Activated CD4-positive, alpha-beta T cell treated with anti-CD3 and anti-CD28 coated beads for 36 hours (primary cell): Measurements from ENCODE around the gene PEX1. TPM values are rescaled to one million over a fixed set of nuclear protein-coding genes. Genes with fewer than 3 reads are reported as not detected.
"Not testable (repeated sequence)": the region's sequence is repeated elsewhere in the genome, so short reads cannot be mapped to it uniquely, and the experiment has no call there.

Experiments used
- ATAC-seq: fragments of 200-7000 bp; cut with Tn5 transposase; one replicate; pipeline ENCODE4 v1.10.0; 2021; ENCODE audit warnings: mild to moderate bottlenecking, moderate library complexity
- CTCF ChIA-PET: fragments of 350-600 bp; sonication (Branson Sonifier 250); formaldehyde crosslinking; loops from one replicate; lab custom pipeline; 2021; ENCODE audit warnings: antibody characterized with exemption; lab: Charles Lee
- POLR2A ChIA-PET: fragments of 350-600 bp; sonication (Branson Sonifier 250); formaldehyde crosslinking; loops from one replicate; lab custom pipeline; 2021; ENCODE audit warnings: antibody characterized with exemption, inconsistent platforms; lab: Charles Lee
- DNase-seq: peaks from one replicate; pipeline ENCODE4 v3.0.0-alpha.2; 2020
- H3K27ac Mint-ChIP-seq: one replicate; pipeline ENCODE4 v1.8.0; 2021; ENCODE audit warnings: mixed read lengths
- H3K27me3 Mint-ChIP-seq: one replicate; pipeline ENCODE4 v1.8.0; 2021; ENCODE audit warnings: mixed read lengths
- H3K36me3 Mint-ChIP-seq: one replicate; pipeline ENCODE4 v1.8.0; 2021; ENCODE audit warnings: low read depth, mixed read lengths
- H3K4me1 Mint-ChIP-seq: one replicate; pipeline ENCODE4 v1.8.0; 2021; ENCODE audit warnings: mixed read lengths
- H3K4me3 Mint-ChIP-seq: one replicate; pipeline ENCODE4 v1.8.0; 2021; ENCODE audit warnings: mild to moderate bottlenecking, moderate library complexity, mixed read lengths
- H3K9me3 Mint-ChIP-seq: one replicate; pipeline ENCODE4 v1.8.0; 2021; ENCODE audit warnings: low read depth, mixed read lengths
- intact Hi-C, 2 experiments: fragments of 100-400 bp; cut with DNase I in 1 of 2; cut with micrococcal nuclease in 1 of 2; formaldehyde crosslinking; loops; one replicate each; pipeline versions ENCODE4 v1.14.2 to v1.15.1; 2022 to 2024; cut with DNase I, micrococcal nuclease
- total RNA-seq, 2 experiments: library from RNA; stranded (reverse); gene quantifications; one replicate each; pipeline ENCODE4 v1.2.3, GENCODE V29; 2021

Gene PEX1
- total RNA-seq, 2 experiments from 2014 or later, result 14.7 to 16.0 TPM

DNA sequence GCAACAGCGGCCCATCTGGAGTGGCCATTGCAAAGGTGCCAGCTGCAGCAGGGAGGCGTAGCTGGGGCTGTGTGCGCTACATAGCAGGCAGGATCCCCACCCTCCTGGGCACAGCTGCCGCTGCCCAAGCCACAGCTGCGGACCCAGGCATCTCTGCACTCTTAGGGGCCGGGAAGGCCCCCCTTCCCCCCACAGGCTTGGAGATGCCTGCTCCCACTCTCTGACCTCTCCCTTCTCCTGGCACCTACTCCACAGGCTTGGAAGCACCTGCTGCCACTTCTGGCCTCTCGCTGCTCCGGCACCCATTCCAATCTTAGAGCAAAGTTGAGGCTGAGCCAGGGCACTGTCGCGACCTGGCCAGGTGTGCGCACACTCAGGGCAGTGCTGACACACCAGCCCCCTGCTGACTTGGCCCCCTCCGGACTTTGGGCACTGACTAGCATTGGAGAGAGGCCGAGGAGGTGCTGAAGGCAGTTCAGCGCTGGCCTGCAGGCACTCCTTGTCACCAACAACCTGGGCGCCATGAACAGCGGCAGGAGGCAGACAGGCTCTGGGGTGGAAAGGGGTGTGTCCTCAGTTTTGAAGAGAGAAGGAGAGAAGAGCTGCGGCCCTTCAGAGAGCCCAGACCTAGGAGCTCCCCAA, 18.7 kb upstream of the PEX1 start:
- intact Hi-C loops, result no loop called here
- no peak overlapping the region for H3K27ac Mint-ChIP-seq
- no peaks in the 10 kb centered on the region for H3K4me1 Mint-ChIP-seq
- ChIA-PET POLR2A (no interaction called here), CTCF (no interaction called here)
- H3K9me3 Mint-ChIP-seq, result no peaks in the 10 kb centered on the region
- ATAC-seq (no peak), DNase-seq (no peak)
- no peak overlapping the region for H3K4me3 Mint-ChIP-seq
- no peaks in the 10 kb centered on the region for H3K27me3 Mint-ChIP-seq
- H3K36me3 Mint-ChIP-seq, result no peaks in the 10 kb centered on the region

DNA sequence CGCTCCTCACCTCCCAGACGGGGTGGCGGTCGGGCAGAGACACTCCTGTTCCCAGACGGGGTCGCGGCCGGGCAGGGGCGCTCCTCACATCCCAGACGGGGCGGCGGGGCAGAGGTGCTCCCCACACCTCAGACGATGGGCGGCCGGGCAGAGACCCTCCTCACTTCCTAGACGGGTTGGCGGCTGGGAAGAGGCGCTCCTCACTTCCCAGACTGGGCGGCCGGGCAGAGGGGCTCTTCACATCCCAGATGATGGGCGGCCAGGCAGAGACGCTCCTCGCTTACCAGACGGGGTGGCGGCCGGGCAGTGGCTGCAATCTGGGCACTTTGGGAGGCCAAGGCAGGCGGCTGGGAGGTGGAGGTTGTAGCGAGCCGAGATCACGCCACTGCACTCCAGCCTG, 16.8 kb upstream of the PEX1 start:
- H3K9me3 Mint-ChIP-seq, H3K4me3 Mint-ChIP-seq, ATAC-seq, H3K36me3 Mint-ChIP-seq, DNase-seq, POLR2A ChIA-PET, CTCF ChIA-PET, intact Hi-C loops, H3K27ac Mint-ChIP-seq, H3K4me1 Mint-ChIP-seq, H3K27me3 Mint-ChIP-seq: not testable (repeated sequence)

DNA sequence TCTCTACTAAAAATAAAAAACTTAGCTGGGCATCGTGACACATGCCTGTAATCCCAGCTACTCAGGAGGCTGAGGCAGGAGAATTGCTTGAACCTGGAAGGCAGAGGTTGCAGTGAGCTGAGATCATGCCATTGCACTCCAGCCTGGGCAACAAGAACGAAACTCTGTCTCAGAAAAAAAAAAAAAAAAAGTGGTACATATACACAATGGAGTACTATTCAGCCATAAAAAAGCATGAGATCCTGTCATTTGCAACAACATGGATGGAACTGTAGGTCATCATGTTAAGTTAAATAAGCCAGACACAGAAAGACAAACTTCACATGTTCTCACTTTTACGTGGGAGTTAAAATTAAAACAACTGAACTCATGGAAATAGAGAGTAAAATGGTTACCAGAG, 15.2 kb upstream of the PEX1 start:
- H3K27ac Mint-ChIP-seq, DNase-seq, H3K36me3 Mint-ChIP-seq, H3K4me1 Mint-ChIP-seq, CTCF ChIA-PET, H3K4me3 Mint-ChIP-seq, H3K9me3 Mint-ChIP-seq, intact Hi-C loops, H3K27me3 Mint-ChIP-seq, ATAC-seq: not testable (repeated sequence)
- POLR2A ChIA-PET, result interaction anchor here (0.6 kb wide), 1 partner anchor 54 kb away, joined by 3 read pairs; no protein-coding TSS in a partner anchor

DNA sequence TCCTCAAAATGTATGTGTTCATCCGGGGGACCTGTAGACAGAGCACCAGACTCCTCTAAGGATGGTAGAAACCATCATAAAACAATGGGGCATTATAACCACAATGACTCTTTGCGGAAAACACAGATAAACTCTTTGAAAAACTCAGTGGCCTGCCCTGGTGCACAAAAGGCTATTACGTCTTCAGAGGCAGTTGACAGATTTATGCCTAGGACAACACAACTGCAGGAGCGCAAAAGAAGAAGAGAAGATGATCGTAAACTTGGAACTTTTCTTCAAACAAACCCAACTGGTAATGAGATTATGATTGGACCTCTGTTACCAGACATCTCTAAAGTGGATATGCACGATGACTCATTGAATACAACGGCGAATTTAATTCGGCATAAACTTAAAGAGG, 6.3 kb upstream of the PEX1 start:
- H3K4me1 Mint-ChIP-seq, result peaks cover 25% of the 10 kb centered on the region
- H3K27me3 Mint-ChIP-seq, result no peaks in the 10 kb centered on the region
- peaks cover 43% of the 10 kb centered on the region for H3K36me3 Mint-ChIP-seq
- no peaks in the 10 kb centered on the region for H3K9me3 Mint-ChIP-seq
- DNase-seq (no peak), ATAC-seq (no peak)
- H3K4me3 Mint-ChIP-seq, result no peak overlapping the region
- POLR2A ChIA-PET, result no interaction called here
- peak overlapping the region; percentile 55 for H3K27ac Mint-ChIP-seq
- CTCF ChIA-PET, result no interaction called here
- intact Hi-C loops, result no loop called here

GRCh38 chr7:92528958-92529264, 591 bp upstream of the PEX1 start:
- CTCF ChIA-PET, result interaction anchor here (0.5 to 2.7 kb wide), 14 partner anchors 9 to 589 kb away, joined by 3 to 13 read pairs (median 4); partner anchors contain the start of genes CYP51A1 and GATAD1
- DNase-seq (no peak), ATAC-seq (no peak)
- H3K27ac Mint-ChIP-seq, result peak overlapping the region; percentile 93
- no peaks in the 10 kb centered on the region for H3K27me3 Mint-ChIP-seq
- H3K4me1 Mint-ChIP-seq, result peaks cover 33% of the 10 kb centered on the region
- intact Hi-C loops, result loop anchor here (1.0 to 5.0 kb wide), 17 partner anchors 60 to 1473 kb away; partner anchors contain the start of genes AKAP9 (in 2 of the 2), VPS50 (in 2 of the 2), ANKIB1 (in 1 of the 2) and BET1 (in 1 of the 2)
- H3K36me3 Mint-ChIP-seq, result peaks cover 21% of the 10 kb centered on the region
- H3K4me3 Mint-ChIP-seq, result peak overlapping the region; percentile 90
- H3K9me3 Mint-ChIP-seq, result no peaks in the 10 kb centered on the region
- POLR2A ChIA-PET, result interaction anchor here (0.6 to 1.4 kb wide), 8 partner anchors 11 to 648 kb away, joined by 3 to 11 read pairs (median 4); partner anchors contain the start of genes ANKIB1, CYP51A1, GATAD1 and KRIT1

GRCh38 chr7:92527300-92528187, 776 bp downstream of the PEX1 start:
- ChIA-PET POLR2A (interaction anchor here (0.8 to 1.4 kb wide), 5 partner anchors 12 to 282 kb away, joined by 4 to 11 read pairs (median 7); partner anchors contain the start of genes ANKIB1, FAM133B, GATAD1 and KRIT1), CTCF (interaction anchor here (0.8 to 2.7 kb wide), 6 partner anchors 11 to 305 kb away, joined by 3 to 13 read pairs (median 6); partner anchors contain the start of genes ANKIB1, GATAD1 and KRIT1)
- Mint-ChIP-seq H3K36me3 (peaks cover 12% of the 10 kb centered on the region), H3K4me3 (peak overlapping the region; percentile 90), H3K27me3 (no peaks in the 10 kb centered on the region), H3K27ac (peak overlapping the region; percentile 92), H3K9me3 (no peaks in the 10 kb centered on the region), H3K4me1 (peaks cover 29% of the 10 kb centered on the region)
- intact Hi-C loops, result loop anchor here (1.0 to 5.0 kb wide), 17 partner anchors 61 to 1475 kb away; partner anchors contain the start of genes AKAP9 (in 2 of the 2), VPS50 (in 2 of the 2), ANKIB1 (in 1 of the 2) and BET1 (in 1 of the 2)
- ATAC-seq, result peak; percentile 27
- peak; percentile 79 for DNase-seq

DNA sequence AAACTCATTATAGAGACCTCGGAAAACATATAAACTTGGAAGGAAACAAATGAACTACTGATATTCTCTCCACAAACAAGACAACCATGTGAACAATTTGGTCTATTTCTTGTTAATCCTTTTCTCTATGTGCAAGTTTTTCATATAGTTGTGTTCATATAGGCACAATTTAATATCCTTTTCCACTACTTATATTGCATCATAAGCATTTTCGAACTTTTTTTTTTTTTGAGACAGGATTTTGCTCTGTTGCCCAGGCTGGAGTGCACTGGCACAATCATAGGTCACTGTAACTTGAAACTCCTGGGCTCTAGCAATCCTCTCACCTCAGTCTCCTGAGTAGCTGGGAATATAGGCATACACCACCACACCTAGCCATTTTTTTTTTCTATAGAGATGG, 5.2 kb downstream of the PEX1 start:
- ChIA-PET CTCF (interaction anchor here (0.6 kb wide), 1 partner anchor 78 kb away, joined by 3 read pairs; no protein-coding TSS in a partner anchor), POLR2A (no interaction called here)
- Mint-ChIP-seq H3K27me3 (no peaks in the 10 kb centered on the region), H3K4me3 (no peak overlapping the region), H3K9me3 (no peaks in the 10 kb centered on the region), H3K4me1 (peaks cover 16% of the 10 kb centered on the region), H3K36me3 (no peaks in the 10 kb centered on the region), H3K27ac (no peak overlapping the region)
- ATAC-seq (no peak), DNase-seq (no peak)
- intact Hi-C loops, result no loop called here

- Mint-ChIP-seq H3K27me3 (no peaks in the 10 kb centered on the region), H3K27ac (peak overlapping the region; percentile 15), H3K9me3 (no peaks in the 10 kb centered on the region), H3K4me1 (peaks cover 7% of the 10 kb centered on the region), H3K4me3 (no peak overlapping the region), H3K36me3 (peaks cover 7% of the 10 kb centered on the region)
- DNase-seq (no peak), ATAC-seq (no peak)
- ChIA-PET POLR2A (no interaction called here), CTCF (interaction anchor here (0.6 kb wide), 1 partner anchor 93 kb away, joined by 4 read pairs; no protein-coding TSS in a partner anchor)
- intact Hi-C loops, result no loop called here
Measured at GRCh38 chr7:92520024-92520423, 8.3 kb downstream of the PEX1 start.

GRCh38 chr7:92517631-92518030, 10.7 kb downstream of the PEX1 start:
- ChIA-PET POLR2A (interaction anchor here (0.7 to 1.0 kb wide), 2 partner anchors 10 to 11 kb away, joined by 4 to 5 read pairs; partner anchors contain the start of gene RBM48), CTCF (interaction anchor here (0.6 to 2.6 kb wide), 3 partner anchors 12 to 29 kb away, joined by 3 to 7 read pairs (median 4); no protein-coding TSS in a partner anchor)
- ATAC-seq (no peak), DNase-seq (no peak)
- peaks cover 12% of the 10 kb centered on the region for H3K36me3 Mint-ChIP-seq
- H3K4me1 Mint-ChIP-seq, result peaks cover 7% of the 10 kb centered on the region
- no peaks in the 10 kb centered on the region for H3K27me3 Mint-ChIP-seq
- H3K4me3 Mint-ChIP-seq, result no peak overlapping the region
- no peaks in the 10 kb centered on the region for H3K9me3 Mint-ChIP-seq
- peak overlapping the region; percentile 34 for H3K27ac Mint-ChIP-seq
- intact Hi-C loops, result no loop called here

DNA sequence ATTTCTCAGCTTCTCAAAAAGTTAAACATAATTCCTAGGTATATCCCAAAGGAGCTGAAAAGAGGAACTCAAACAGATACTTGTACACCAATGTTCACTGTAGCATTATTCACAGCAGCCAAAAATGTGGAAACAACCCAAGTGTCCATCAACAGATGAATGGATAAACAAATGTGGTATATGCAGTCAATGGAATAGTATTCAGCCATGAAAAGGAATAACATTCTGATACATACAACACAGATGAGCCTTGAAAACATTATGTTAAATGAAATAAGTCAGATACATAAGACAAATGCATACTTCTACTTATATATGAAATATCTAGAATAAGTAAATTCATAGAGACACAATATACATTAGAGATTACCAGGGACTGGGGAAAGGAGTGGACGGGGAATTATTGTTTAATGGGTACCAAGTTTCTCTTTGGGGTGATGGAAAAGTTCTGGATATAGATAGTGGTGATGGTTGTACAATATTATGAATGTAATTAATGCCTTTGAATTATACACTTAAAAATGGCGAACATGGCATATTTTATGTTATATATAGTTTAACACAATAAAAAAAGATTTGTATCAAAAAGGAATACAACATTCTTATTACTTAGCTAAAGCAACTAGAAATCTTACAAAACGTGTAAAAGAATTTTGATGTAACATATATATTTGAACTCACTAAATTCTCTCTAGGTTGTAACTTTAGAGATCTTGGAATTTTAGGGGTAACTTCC, 15.0 kb downstream of the PEX1 start:
- H3K4me1 Mint-ChIP-seq, result peaks cover 7% of the 10 kb centered on the region
- ATAC-seq (no peak), DNase-seq (no peak)
- ChIA-PET POLR2A (interaction anchor here (0.6 kb wide), 1 partner anchor 306 kb away, joined by 5 read pairs; no protein-coding TSS in a partner anchor), CTCF (no interaction called here)
- no peaks in the 10 kb centered on the region for H3K27me3 Mint-ChIP-seq
- H3K4me3 Mint-ChIP-seq, result no peak overlapping the region
- peaks cover 18% of the 10 kb centered on the region for H3K36me3 Mint-ChIP-seq
- no peak overlapping the region for H3K27ac Mint-ChIP-seq
- intact Hi-C loops, result no loop called here
- no peaks in the 10 kb centered on the region for H3K9me3 Mint-ChIP-seq
